ENCODE results near the gene RPL13. TPM values are rescaled to one million over a fixed set of nuclear protein-coding genes. Genes with fewer than 3 reads are reported as not detected.
A peak's percentile ranks its signal among the peaks of the same experiment; 100 is the strongest.
"Not testable (repeated sequence)": the region's sequence is repeated elsewhere in the genome, so short reads cannot be mapped to it uniquely, and the experiment has no call there.

Gene RPL13
- total RNA-seq, 3 donors from 2014 or later, result 1,693 to 1,792 (median 1,717) TPM

- peaks cover 28% of the 10 kb centered on the region for H3K4me1 ChIP-seq (ENCODE audit: low read depth)
- ATAC-seq (no peak), DNase-seq (no peak)
- no peaks in the 10 kb centered on the region for H3K36me3 ChIP-seq (ENCODE audit: low read depth)
- no peak overlapping the region for H3K4me3 ChIP-seq
- intact Hi-C loops (cut with DNase I, micrococcal nuclease), result no loop called here
- no peaks in the 10 kb centered on the region for H3K9me3 ChIP-seq
- no peak for TF ChIP-seq CTCF (IDR thresholded peaks at IDR 0.05)
These were observed 10.0 kb downstream of the RPL13 start for GRCh38 chr16:89570342-89570923.

GRCh38 chr16:89570983-89571598 lies 10.6 kb downstream of the RPL13 start:
- H3K4me3 ChIP-seq; H3K36me3 ChIP-seq (ENCODE audit: low read depth); ATAC-seq; intact Hi-C loops (cut with DNase I, micrococcal nuclease); H3K9me3 ChIP-seq; DNase-seq: not testable (repeated sequence)
- H3K4me1 ChIP-seq (ENCODE audit: low read depth), result peaks cover 24% of the 10 kb centered on the region

GRCh38 chr16:89571636-89572035 lies 11.2 kb downstream of the RPL13 start:
- DNase-seq (no peak), ATAC-seq (no peak)
- Histone ChIP-seq H3K36me3 (ENCODE audit: low read depth) (no peaks in the 10 kb centered on the region), H3K4me3 (no peak overlapping the region), H3K9me3 (no peaks in the 10 kb centered on the region), H3K4me1 (ENCODE audit: low read depth) (peaks cover 21% of the 10 kb centered on the region)
- intact Hi-C loops (cut with DNase I, micrococcal nuclease), result no loop called here
- no peak for TF ChIP-seq CTCF (IDR thresholded peaks at IDR 0.05)

- TF ChIP-seq CTCF (IDR thresholded peaks at IDR 0.05), result no peak
- ATAC-seq, result no peak
- intact Hi-C loops (cut with DNase I, micrococcal nuclease), result no loop called here
- H3K9me3 ChIP-seq, result no peaks in the 10 kb centered on the region
- no peak overlapping the region for H3K4me3 ChIP-seq
- DNase-seq, result no peak
- H3K36me3 ChIP-seq (ENCODE audit: low read depth), result no peaks in the 10 kb centered on the region
- H3K4me1 ChIP-seq (ENCODE audit: low read depth), result peaks cover 21% of the 10 kb centered on the region
These were observed 11.6 kb downstream of the RPL13 start for GRCh38 chr16:89572073-89572484.

- H3K4me3 ChIP-seq, result no peak overlapping the region
- no peak for TF ChIP-seq CTCF (IDR thresholded peaks at IDR 0.05)
- H3K36me3 ChIP-seq (ENCODE audit: low read depth), result no peaks in the 10 kb centered on the region
- DNase-seq, result no peak
- peak; percentile 25 for ATAC-seq
- H3K9me3 ChIP-seq, result no peaks in the 10 kb centered on the region
- peaks cover 21% of the 10 kb centered on the region for H3K4me1 ChIP-seq (ENCODE audit: low read depth)
- intact Hi-C loops (cut with DNase I, micrococcal nuclease), result no loop called here
These were observed 12.2 kb downstream of the RPL13 start for GRCh38 chr16:89572485-89573205.
